H1 (cell line): ENCODE results near the gene RPL7A. TPM values are rescaled to one million over a fixed set of nuclear protein-coding genes. Genes with fewer than 3 reads are reported as not detected.

Experiments
- CHD7 ChIP-seq: fragments of 300-600 bp; sonication (generic); IDR thresholded peaks from 2 replicates; pipeline ENCODE4 v1.7.1; 2012; ENCODE audit warnings: low read length, moderate library complexity, mild to moderate bottlenecking, inconsistent platforms; ENCODE audit not compliant: insufficient replicate concordance
- FOSL1 ChIP-seq: IDR thresholded peaks from 2 replicates; pipeline ENCODE4 v1.6.1; 2011; ENCODE audit warnings: mild to moderate bottlenecking, low read depth, low read length, moderate library complexity; ENCODE audit not compliant: insufficient read depth
- KDM1A ChIP-seq: fragments of 200-600, 300-600 bp; sonication (generic); IDR thresholded peaks from 2 replicates; pipeline ENCODE4 v1.7.1; 2016; ENCODE audit warnings: mild to moderate bottlenecking, low read length, borderline replicate concordance
- POLR2AphosphoS5 ChIP-seq: IDR thresholded peaks from 2 replicates; pipeline ENCODE4 v1.6.1; 2011; ENCODE audit warnings: low read depth, low read length
- polyA plus RNA-seq, 7 experiments: library from polyadenylated mRNA; depleted of rRNA in 3 of 7; stranded (reverse) in 5 of 7; unstranded in 2 of 7; fragments of >200 nt in 5 of 7; fragments of 200-250 nt in 2 of 7; gene quantifications; 1 replicate in 5 of 7; 2 replicates in 1 of 7; 4 replicates in 1 of 7; pipeline versions ENCODE4 v1.2.1 to v1.2.3, GENCODE V29; 2011 to 2013; ENCODE audit warnings: missing spikeins in 2 of 7, mixed read lengths in 2 of 7
- total RNA-seq: library from RNA; stranded (reverse); fragmentation: NEBNext Ultra II Directional; extraction: Animal tissue kit (Norgen Biotek cat#: 25700); gene quantifications from 2 replicates; pipeline ENCODE4 v1.2.1, GENCODE V29; 2021
- TF ChIP-seq, protein P1 (sequence below): IDR thresholded peaks from 2 replicates; pipeline ENCODE4 v1.6.1; 2012; ENCODE audit warnings: inconsistent platforms

RPL7A gene
- total and polyA plus RNA-seq, 2 of the 8 experiments (the other 6 are each of a cell fraction or from before 2014, with no cell fraction given): 2,578 to 2,783 TPM

- TF ChIP-seq FOSL1 (no peak), CHD7 (no peak), POLR2AphosphoS5 (no peak), KDM1A (no peak)
- TF ChIP-seq, protein P1, sequence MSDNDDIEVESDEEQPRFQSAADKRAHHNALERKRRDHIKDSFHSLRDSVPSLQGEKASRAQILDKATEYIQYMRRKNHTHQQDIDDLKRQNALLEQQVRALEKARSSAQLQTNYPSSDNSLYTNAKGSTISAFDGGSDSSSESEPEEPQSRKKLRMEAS: no peak
Observed at GRCh38 chr9:133390713-133391112, 42.7 kb downstream of the RPL7A start (continued).
